EH (cell line): ENCODE measurements around the gene CENPX.

Experiments
- DNase-seq: peaks from one replicate; pipeline ENCODE4 v3.0.0-alpha.2; 2015; ENCODE audit warnings: low read depth

Gene CENPX

GRCh38 chr17:82055023-82055964 is 32.6 kb upstream of the CENPX start:
- no peak for DNase-seq

DNA sequence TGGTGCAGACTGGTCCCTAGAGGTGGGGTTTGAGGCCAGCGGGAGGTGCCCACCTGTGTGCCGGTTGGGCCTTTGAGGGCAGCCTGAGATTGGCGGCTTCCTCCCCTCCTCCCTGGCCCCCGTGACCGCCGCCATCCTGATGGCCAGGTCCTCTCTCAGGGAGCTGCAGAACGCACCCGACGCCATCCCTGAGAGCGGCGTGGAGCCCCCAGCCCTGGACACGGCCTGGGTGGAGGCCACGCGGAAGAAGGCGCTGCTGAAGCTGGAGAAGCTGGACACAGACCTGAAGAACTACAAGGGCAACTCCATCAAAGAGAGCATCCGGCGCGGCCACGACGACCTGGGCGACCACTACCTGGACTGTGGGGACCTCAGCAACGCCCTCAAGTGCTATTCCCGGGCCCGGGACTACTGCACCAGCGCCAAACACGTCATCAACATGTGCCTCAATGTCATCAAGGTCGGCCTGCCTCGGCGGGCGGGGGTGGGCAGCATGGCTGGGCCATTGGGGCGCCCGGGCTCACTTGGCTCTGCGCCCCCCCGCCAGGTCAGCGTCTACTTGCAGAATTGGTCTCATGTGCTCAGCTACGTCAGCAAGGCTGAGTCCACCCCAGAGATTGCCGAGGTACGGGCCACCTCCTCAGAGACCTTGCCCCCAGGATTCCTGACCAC is 31.8 kb upstream of the CENPX start:
- no peak for DNase-seq

DNA sequence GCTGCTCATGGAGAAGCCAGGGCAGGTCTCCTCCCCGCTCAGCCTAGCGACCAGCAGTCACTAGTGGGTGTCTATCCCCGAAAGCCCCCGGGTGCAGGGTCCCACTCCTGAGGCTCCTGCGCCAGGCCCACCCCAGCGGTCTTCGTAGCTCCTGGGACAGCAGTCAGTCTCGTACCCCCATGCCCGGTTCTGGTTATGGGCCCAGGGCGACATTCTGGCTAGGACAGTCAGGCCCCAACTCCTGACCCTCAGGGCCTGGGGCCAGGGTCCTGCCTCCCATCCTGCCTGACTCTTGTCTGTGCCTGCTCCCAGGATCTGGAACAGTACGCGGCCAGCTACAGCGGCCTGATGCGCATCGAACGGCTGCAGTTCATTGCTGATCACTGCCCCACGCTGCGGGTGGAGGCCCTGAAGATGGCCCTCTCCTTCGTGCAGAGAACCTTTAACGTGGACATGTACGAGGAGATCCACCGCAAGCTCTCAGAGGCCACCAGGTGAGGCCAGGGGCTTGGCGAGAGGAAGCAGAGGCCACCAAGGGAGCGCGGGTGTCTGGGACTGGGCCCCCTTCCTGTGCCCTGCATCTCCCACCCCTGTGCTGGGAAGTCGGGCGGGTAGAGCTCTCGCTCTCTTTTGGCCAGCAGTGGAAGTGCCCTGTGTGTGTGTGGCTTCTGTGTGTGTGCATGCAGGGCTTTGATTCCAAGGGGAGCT is 31.0 kb upstream of the CENPX start:
- no peak for DNase-seq

- no peak for DNase-seq
These were observed 30.5 kb upstream of the CENPX start for GRCh38 chr17:82053130-82053529.

DNA sequence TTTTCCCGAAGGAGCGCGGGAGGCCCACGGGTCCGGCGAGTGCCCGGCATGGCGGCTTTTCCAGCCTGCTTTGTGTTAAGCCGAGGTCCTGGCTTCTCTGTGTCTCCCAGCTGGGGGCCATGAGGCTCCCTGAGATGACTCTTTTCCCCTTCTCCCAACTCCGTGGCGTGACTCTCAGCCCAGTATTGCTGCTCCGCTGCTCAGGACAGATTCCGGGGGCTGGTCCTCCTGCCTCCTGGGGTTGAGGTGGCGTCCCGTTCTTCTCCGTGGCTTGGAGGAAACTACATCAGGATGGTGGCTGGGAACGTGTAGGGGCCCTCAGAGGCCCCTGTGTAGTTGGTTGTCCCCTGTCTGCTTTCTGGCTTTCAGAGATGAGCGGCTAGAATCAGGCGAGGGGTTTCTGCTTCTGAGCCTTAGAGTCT is 30.0 kb upstream of the CENPX start:
- no peak for DNase-seq

DNA sequence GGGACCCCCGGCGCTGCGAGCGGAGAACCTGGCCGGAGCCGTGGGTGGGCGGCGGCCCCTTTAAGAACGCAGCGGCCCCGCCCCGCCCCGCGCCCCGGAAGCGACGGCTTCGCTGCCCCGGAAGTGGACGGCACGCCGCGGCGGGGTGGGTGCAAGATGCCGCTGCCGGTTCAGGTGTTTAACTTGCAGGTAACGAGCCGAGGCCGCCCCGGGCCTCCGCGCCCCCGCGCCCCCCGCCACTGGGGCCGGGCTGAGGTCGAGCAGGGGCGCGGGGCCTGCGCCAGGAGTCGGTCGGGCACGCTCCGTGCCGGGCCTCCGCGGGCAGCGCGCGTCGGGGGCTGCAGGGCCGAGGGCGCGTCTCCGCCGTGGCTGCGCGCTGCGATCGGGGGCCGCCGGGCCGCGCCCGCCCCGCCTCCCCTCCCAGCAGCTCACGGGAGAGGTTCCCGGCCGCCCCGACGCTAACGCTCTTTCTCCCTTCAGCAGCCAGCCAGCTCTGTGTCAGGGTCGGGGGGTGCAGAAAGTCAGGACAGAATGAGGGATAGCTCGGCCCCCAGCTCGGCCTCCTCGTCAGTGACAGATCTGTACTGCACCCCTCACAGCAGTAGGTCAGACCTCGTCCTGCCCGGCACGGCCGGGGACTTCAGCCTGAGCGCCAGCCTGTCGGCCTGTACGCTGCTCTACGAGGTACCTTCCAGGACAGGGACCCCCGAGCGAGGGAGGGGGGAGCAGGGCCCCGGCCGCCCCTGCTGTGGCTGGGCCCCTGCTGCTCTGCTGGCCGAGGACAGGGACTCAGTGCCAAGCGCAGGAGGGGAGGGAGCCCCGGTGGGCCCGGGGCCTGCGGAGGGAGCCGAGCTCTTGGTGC is 29.3 kb upstream of the CENPX start, which contains the start of the genes GPS1 and RFNG:
TSS of gene GPS1 (plus strand) at position 123 of the 862 bp plus-strand sequence. CDS start at position 157, 34 bp downstream.
TSS of gene RFNG (minus strand) at position 36 of the 862 bp plus-strand sequence. CDS start 45 bp downstream, outside the sequence.
- DNase-seq = peak; percentile 62

- peak; percentile 27 for DNase-seq
These were observed 28.3 kb upstream of the CENPX start for GRCh38 chr17:82050761-82051641.

GRCh38 chr17:82050152-82050760 is 27.6 kb upstream of the CENPX start:
- no peak for DNase-seq

DNA sequence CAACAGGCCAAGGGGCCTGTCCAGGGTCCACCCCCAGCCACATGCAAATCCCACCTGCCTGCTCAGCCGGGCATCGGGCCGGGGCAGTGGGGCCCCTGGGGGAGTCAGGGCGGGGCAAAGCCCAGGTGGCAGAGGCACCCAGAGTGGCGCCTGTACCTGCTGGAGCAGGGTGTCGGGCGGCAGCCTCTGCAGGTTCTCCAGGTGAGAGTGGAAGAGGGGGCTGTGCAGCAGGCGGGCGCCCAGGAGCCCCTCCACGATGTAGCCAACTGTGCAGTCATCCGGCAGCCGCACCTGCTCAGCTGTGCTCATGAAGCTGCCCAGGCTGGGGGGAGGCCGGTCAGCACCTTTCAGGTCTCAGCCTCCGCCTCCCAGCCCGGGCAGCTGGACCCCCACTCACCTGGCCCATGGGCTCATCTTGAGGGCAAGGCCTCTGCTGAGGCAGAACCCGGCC is 26.9 kb upstream of the CENPX start:
- no peak for DNase-seq

DNA sequence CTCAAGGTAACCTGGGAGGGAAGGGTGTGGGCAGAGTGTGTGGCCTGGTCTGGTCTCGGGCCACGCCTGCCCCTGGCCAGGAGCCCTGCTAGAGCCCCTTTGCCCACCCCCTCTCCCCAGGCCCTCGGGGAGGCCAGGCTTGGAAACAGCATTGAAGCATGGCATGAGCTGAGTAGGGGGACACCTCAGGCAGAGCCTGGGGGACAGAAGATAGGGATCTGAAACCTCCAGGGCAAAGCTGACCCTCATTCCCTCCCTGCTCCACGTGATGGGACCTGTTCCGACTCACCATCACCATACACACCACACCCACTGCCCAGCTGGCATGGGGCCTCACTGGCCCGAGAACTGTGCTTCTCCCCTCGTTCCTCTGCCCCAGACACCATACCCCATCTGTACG is 26.4 kb upstream of the CENPX start:
- no peak for DNase-seq

GRCh38 chr17:82048571-82048971 is 25.9 kb upstream of the CENPX start:
- no peak for DNase-seq

GRCh38 chr17:82047914-82048570 is 25.4 kb upstream of the CENPX start:
- no peak for DNase-seq

DNA sequence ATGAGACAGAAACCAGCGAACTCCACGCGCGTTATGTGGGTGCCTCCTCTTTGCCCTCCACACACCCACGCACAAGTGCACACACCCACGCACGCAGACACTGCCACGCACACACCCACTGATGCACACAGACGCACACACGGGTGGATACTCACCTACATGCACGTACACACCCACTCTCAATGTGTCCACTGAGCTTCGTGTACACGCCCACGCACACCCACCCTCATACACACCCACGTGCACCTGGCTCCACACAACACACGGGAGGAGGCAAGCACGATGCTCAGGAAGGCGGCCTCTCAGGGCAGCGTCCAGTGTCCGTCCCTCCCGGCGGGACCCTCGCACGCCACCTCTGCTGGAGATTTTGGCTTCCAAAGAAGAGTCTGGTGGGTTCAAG is 24.7 kb upstream of the CENPX start:
- no peak for DNase-seq

GRCh38 chr17:82046903-82047302 is 24.2 kb upstream of the CENPX start:
- DNase-seq = no peak

- no peak for DNase-seq
These were observed 23.3 kb upstream of the CENPX start for GRCh38 chr17:82045936-82046484.

DNA sequence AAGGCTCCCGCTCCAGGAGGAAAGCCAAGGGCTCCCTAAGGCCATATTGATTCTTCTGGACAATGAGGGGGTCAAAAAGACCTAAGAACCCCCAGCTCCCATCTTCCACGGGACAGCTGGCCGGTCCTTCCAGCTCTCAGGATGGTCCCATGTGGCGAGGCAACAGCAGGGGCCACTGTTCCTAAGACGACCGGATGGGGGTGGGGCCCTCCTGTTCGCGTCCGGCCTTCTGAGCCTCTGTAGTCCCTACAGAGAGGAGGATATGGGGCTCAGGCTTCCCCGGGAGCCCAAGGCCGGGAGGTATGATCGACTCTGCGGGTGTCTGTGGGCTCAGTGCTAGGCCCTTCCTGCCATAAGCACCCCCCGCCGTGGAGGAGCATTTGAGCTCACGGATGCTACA is 20.8 kb upstream of the CENPX start:
- DNase-seq = no peak

GRCh38 chr17:82042649-82043048 is 20.0 kb upstream of the CENPX start:
- no peak for DNase-seq

DNA sequence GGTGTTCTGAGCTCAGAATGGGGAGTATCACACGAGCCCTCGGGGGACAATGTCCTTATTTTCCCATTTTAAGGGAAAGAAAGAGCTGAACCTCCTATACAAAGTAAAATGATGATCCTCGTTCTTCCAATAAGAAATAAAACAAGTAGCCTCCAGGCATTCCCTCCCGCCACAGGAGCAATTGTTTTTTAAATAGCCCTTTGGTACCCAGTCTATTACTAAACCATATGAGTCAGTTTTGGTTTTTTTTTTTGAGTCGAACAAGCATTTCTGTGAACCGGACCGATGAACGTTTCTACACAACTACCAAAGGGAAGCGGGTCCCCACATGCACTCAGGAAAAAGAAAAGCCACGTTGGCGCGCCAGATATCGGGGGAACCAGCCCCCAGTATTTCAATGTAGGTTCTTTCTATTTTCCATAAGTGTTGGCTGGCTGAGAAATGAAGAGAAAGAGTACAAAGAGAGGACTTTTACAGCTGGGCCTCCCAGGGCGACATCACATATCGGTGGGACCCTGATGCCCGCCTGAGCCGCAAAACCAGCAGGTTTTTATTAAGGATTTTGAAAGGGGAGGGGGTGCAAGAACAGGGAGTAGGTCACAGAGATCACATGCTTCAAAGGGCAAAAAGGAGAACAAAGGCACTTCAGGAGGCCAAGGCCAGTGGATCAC is 18.6 kb upstream of the CENPX start:
- DNase-seq = no peak
